GM21515 (cell line): ENCODE measurements around the gene MAGT1.
"Not testable (repeated sequence)": the region's sequence is repeated elsewhere in the genome, so short reads cannot be mapped to it uniquely, and the experiment has no call there.

Experiments used
- ATAC-seq: cut with Tn5 transposase; IDR thresholded peaks from one replicate; pipeline ENCODE4 v1.9.1; 2021; ENCODE audit not compliant: unreplicated experiment

Gene MAGT1

GRCh38 chrX:77894921-77895886, at the start of gene MAGT1:
Gene MAGT1 (minus strand): TSS chrX:77895435. CDS start chrX:77895410, 25 bp downstream.
- ATAC-seq, result peak; percentile 91

GRCh38 chrX:77945031-77945430, 49.8 kb upstream of the MAGT1 start:
- not testable (repeated sequence) for ATAC-seq

- no peak for ATAC-seq
Measured at GRCh38 chrX:77938083-77938680, 42.9 kb upstream of the MAGT1 start.

- ATAC-seq, result no peak
Measured at GRCh38 chrX:77937291-77937690, 42.1 kb upstream of the MAGT1 start.

- ATAC-seq, result no peak
Measured at GRCh38 chrX:77936299-77936698, 41.1 kb upstream of the MAGT1 start.

- ATAC-seq, result no peak
Measured at GRCh38 chrX:77935886-77936285, 40.7 kb upstream of the MAGT1 start.

GRCh38 chrX:77930581-77930980, 35.3 kb upstream of the MAGT1 start:
- ATAC-seq, result no peak

- no peak for ATAC-seq
Measured at GRCh38 chrX:77925764-77926163, 30.5 kb upstream of the MAGT1 start.

GRCh38 chrX:77924320-77924859, 29.2 kb upstream of the MAGT1 start:
- ATAC-seq, result no peak

GRCh38 chrX:77922787-77923186, 27.6 kb upstream of the MAGT1 start:
- no peak for ATAC-seq

- not testable (repeated sequence) for ATAC-seq
Measured at GRCh38 chrX:77919370-77919769, 24.1 kb upstream of the MAGT1 start.

GRCh38 chrX:77918568-77918967, 23.3 kb upstream of the MAGT1 start:
- no peak for ATAC-seq

- ATAC-seq, result no peak
Measured at GRCh38 chrX:77917294-77917933, 22.2 kb upstream of the MAGT1 start.

- ATAC-seq, result peak; percentile 96
Measured at GRCh38 chrX:77910108-77910840, 15.0 kb upstream of the MAGT1 start, which contains the start of gene ATP7A. Gene ATP7A (plus strand): TSS chrX:77910693. CDS start chrX:77971642, 60,949 bp downstream.

- ATAC-seq, result no peak
Measured at GRCh38 chrX:77901506-77901905, 6.3 kb upstream of the MAGT1 start.

GRCh38 chrX:77900688-77901087, 5.5 kb upstream of the MAGT1 start:
- no peak for ATAC-seq

GRCh38 chrX:77899081-77899828, 4.0 kb upstream of the MAGT1 start, which contains the start of gene COX7B:
Gene COX7B (plus strand): TSS chrX:77899468. CDS start chrX:77899554, 86 bp downstream.
- peak; percentile 64 for ATAC-seq

GRCh38 chrX:77893713-77894112, 1.5 kb downstream of the MAGT1 start:
- no peak for ATAC-seq

GRCh38 chrX:77892887-77893286, 2.3 kb downstream of the MAGT1 start:
- ATAC-seq, result no peak

GRCh38 chrX:77881418-77881817, 13.8 kb downstream of the MAGT1 start:
- not testable (repeated sequence) for ATAC-seq
